Muscle of leg (tissue), 16 donors: Measurements from ENCODE around the gene CEP135. TPM values are rescaled to one million over a fixed set of nuclear protein-coding genes. Genes with fewer than 3 reads are reported as not detected.

Experiments used
- DNase-seq: peaks from one replicate; pipeline ENCODE4 v3.0.0; 2013
- H3K27ac ChIP-seq: one replicate; pipeline ENCODE4 v1.5.1; 2013; ENCODE audit warnings: mild to moderate bottlenecking, low read length, control low read depth
- H3K27me3 ChIP-seq: one replicate; pipeline ENCODE4 v1.6.1; 2013; ENCODE audit warnings: low read length; ENCODE audit not compliant: control insufficient read depth, insufficient read depth
- H3K36me3 ChIP-seq: one replicate; pipeline ENCODE4 v1.6.1; 2013; ENCODE audit warnings: low read length; ENCODE audit not compliant: control insufficient read depth, insufficient read depth
- H3K4me1 ChIP-seq: one replicate; pipeline ENCODE4 v1.6.1; 2013; ENCODE audit warnings: low read length; ENCODE audit not compliant: control insufficient read depth, insufficient read depth
- H3K4me3 ChIP-seq: one replicate; pipeline ENCODE4 v1.5.1; 2013; ENCODE audit warnings: low read length, control low read depth
- H3K9me3 ChIP-seq: replicated peaks from 2 replicates; pipeline ENCODE4 v1.6.1; 2013; ENCODE audit warnings: low read depth, low read length; ENCODE audit not compliant: control insufficient read depth
- WGBS: methylation state at CpG from one replicate; pipeline ENCODE4 v1.1.5; 2013; ENCODE audit warnings: missing lambda C conversion rate; ENCODE audit not compliant: insufficient coverage; 5-methylcytosine and 5-hydroxymethylcytosine counted together
- long read RNA-seq, 11 donors: transcript quantifications; one replicate each; lab custom pipeline, GENCODE V29; 2026
- polyA plus RNA-seq, 8 donors: library from polyadenylated mRNA; unstranded; fragments of 120-200 nt; gene quantifications; one replicate each; pipeline versions ENCODE4 v1.2.1 to v1.2.3, GENCODE V29; 2013; ENCODE audit warnings: inconsistent platforms in 1 of 8, low replicate concordance in 1 of 8; ENCODE audit not compliant: insufficient read length in 8 of 8, insufficient read depth in 1 of 8
- total RNA-seq: library from RNA; stranded (reverse); fragments of 120-200 nt; gene quantifications from one replicate; pipeline ENCODE4 v1.2.4, GENCODE V29; 2013

CEP135 gene
- total RNA-seq, result 5.5 TPM
- polyA plus RNA-seq, result 1 to 10 TPM; 4.4 to 8.2 (median 5.6) TPM
- long read RNA-seq, donor 1, result 0 reads
- long read RNA-seq, donor 2, result 0 reads
- long read RNA-seq, donor 3, result 0 reads
- long read RNA-seq, donor 4, result 0 reads
- long read RNA-seq, donor 5, full-length matches to known transcripts, result 2 of 7 reads
- long read RNA-seq, donor 5, partial matches to known transcripts, result 5 of 7 reads
- long read RNA-seq, donor 5, other reads (novel, unspliced or antisense), result 0 of 7 reads
- long read RNA-seq, donor 6, result 0 reads
- long read RNA-seq, donor 7, full-length matches to known transcripts, result 1 of 1 reads
- long read RNA-seq, donor 7, partial matches to known transcripts, result 0 of 1 reads
- long read RNA-seq, donor 7, other reads (novel, unspliced or antisense), result 0 of 1 reads
- long read RNA-seq, donor 8, result 0 reads
- long read RNA-seq, donor 9, result 0 reads
- long read RNA-seq, donor 10, result 0 reads
- long read RNA-seq, donor 11, full-length matches to known transcripts, result 1 of 1 reads
- long read RNA-seq, donor 11, partial matches to known transcripts, result 0 of 1 reads
- long read RNA-seq, donor 11, other reads (novel, unspliced or antisense), result 0 of 1 reads

- WGBS, result under 1% methylated on average over 52 of the region's 77 CpGs
- DNase-seq, result peak; percentile 98
- H3K4me3 ChIP-seq, result peak within 1 kb of the TSS; percentile 76
- H3K4me1 ChIP-seq, result peaks cover 9% of the 10 kb centered on the region
- peaks cover 5% of the 10 kb centered on the region for H3K36me3 ChIP-seq
- no peaks in the 10 kb centered on the region for H3K9me3 ChIP-seq
- peak within 1 kb of the TSS; percentile 96 for H3K27ac ChIP-seq
- no peaks in the 10 kb centered on the region for H3K27me3 ChIP-seq
Measured at GRCh38 chr4:55948726-55949481, at the start of gene CEP135. CEP135 (plus strand) TSS chr4:55948945; CDS start chr4:55952131, 3,186 bp downstream.

- no peak for DNase-seq
- Histone ChIP-seq H3K27me3 (no peaks in the 10 kb centered on the region), H3K27ac (no peak overlapping the region), H3K4me3 (no peak overlapping the region), H3K4me1 (no peaks in the 10 kb centered on the region), H3K9me3 (no peaks in the 10 kb centered on the region), H3K36me3 (peaks cover 14% of the 10 kb centered on the region)
- WGBS, result 93% methylated on average over 3 of the region's 4 CpGs
Measured at GRCh38 chr4:55902677-55903076, 46.1 kb upstream of the CEP135 start.

GRCh38 chr4:55903577-55903976 is 45.2 kb upstream of the CEP135 start:
- Histone ChIP-seq H3K4me1 (no peaks in the 10 kb centered on the region), H3K9me3 (no peaks in the 10 kb centered on the region), H3K27me3 (no peaks in the 10 kb centered on the region), H3K4me3 (no peak overlapping the region), H3K27ac (no peak overlapping the region), H3K36me3 (peaks cover 11% of the 10 kb centered on the region)
- no peak for DNase-seq

- no peaks in the 10 kb centered on the region for H3K4me1 ChIP-seq
- no peaks in the 10 kb centered on the region for H3K9me3 ChIP-seq
- H3K27me3 ChIP-seq, result no peaks in the 10 kb centered on the region
- H3K27ac ChIP-seq, result no peak overlapping the region
- DNase-seq, result no peak
- H3K4me3 ChIP-seq, result no peak overlapping the region
- H3K36me3 ChIP-seq, result peaks cover 11% of the 10 kb centered on the region
Measured at GRCh38 chr4:55904576-55904975, 44.2 kb upstream of the CEP135 start.

- Histone ChIP-seq H3K36me3 (peaks cover 9% of the 10 kb centered on the region), H3K27ac (no peak overlapping the region), H3K4me1 (no peaks in the 10 kb centered on the region), H3K27me3 (no peaks in the 10 kb centered on the region), H3K9me3 (no peaks in the 10 kb centered on the region), H3K4me3 (no peak overlapping the region)
- no CpG with 5 or more reads among the region's 6 CpGs for WGBS
- no peak for DNase-seq
Measured at GRCh38 chr4:55906323-55906722, 42.4 kb upstream of the CEP135 start.

- no peaks in the 10 kb centered on the region for H3K4me1 ChIP-seq
- H3K27me3 ChIP-seq, result no peaks in the 10 kb centered on the region
- H3K4me3 ChIP-seq, result no peak overlapping the region
- DNase-seq, result peak; percentile 4
- H3K27ac ChIP-seq, result no peak overlapping the region
- H3K36me3 ChIP-seq, result peaks cover 9% of the 10 kb centered on the region
- WGBS, result no CpG with 5 or more reads among the region's 3 CpGs
- no peaks in the 10 kb centered on the region for H3K9me3 ChIP-seq
Measured at GRCh38 chr4:55906989-55907388, 41.8 kb upstream of the CEP135 start.

GRCh38 chr4:55907469-55907868 is 41.3 kb upstream of the CEP135 start:
- H3K4me3 ChIP-seq, result no peak overlapping the region
- H3K27ac ChIP-seq, result no peak overlapping the region

GRCh38 chr4:55910140-55910539 is 38.6 kb upstream of the CEP135 start:
- WGBS, result 100% methylated on average over 1 of the region's 1 CpG
- no peak overlapping the region for H3K4me3 ChIP-seq
- H3K9me3 ChIP-seq, result no peaks in the 10 kb centered on the region
- H3K27ac ChIP-seq, result no peak overlapping the region
- peaks cover 4% of the 10 kb centered on the region for H3K36me3 ChIP-seq
- DNase-seq, result no peak
- no peaks in the 10 kb centered on the region for H3K27me3 ChIP-seq
- no peaks in the 10 kb centered on the region for H3K4me1 ChIP-seq

More at GRCh38 chr4:55907469-55907868, 41.3 kb upstream of the CEP135 start:
- no peaks in the 10 kb centered on the region for H3K4me1 ChIP-seq
- H3K9me3 ChIP-seq, result no peaks in the 10 kb centered on the region
- DNase-seq, result no peak
- H3K27me3 ChIP-seq, result no peaks in the 10 kb centered on the region
- peaks cover 9% of the 10 kb centered on the region for H3K36me3 ChIP-seq

GRCh38 chr4:55912249-55912648 is 36.5 kb upstream of the CEP135 start:
- no peaks in the 10 kb centered on the region for H3K4me1 ChIP-seq
- DNase-seq, result no peak
- H3K27me3 ChIP-seq, result no peaks in the 10 kb centered on the region
- no peak overlapping the region for H3K27ac ChIP-seq
- no peak overlapping the region for H3K4me3 ChIP-seq
- H3K36me3 ChIP-seq, result no peaks in the 10 kb centered on the region
- WGBS, result 92% methylated on average over 3 of the region's 6 CpGs
- no peaks in the 10 kb centered on the region for H3K9me3 ChIP-seq

- peak; percentile 54 for DNase-seq
- H3K27me3 ChIP-seq, result no peaks in the 10 kb centered on the region
- no peak overlapping the region for H3K4me3 ChIP-seq
- 61% methylated on average over 3 of the region's 5 CpGs for WGBS
- H3K4me1 ChIP-seq, result peaks cover 3% of the 10 kb centered on the region
- no peak overlapping the region for H3K27ac ChIP-seq
- H3K9me3 ChIP-seq, result no peaks in the 10 kb centered on the region
- H3K36me3 ChIP-seq, result no peaks in the 10 kb centered on the region
Measured at GRCh38 chr4:55920571-55920970, 28.2 kb upstream of the CEP135 start.
